Mammary epithelial cell (primary cell): ENCODE measurements around the gene GJA1.

Experiments
- CTCF ChIP-seq, 2 donors: IDR thresholded peaks in 1 of 2; conservative IDR thresholded peaks in 1 of 2; 2 replicates each; pipeline ENCODE4 v1.5.1; 2011 to 2012; ENCODE audit warnings: inconsistent platforms in 2 of 2, low read length in 2 of 2, mild to moderate bottlenecking in 2 of 2, control low read depth in 1 of 2, low read depth in 1 of 2; ENCODE audit not compliant: insufficient read depth in 1 of 2; ENCODE audit errors: extremely low read depth in 1 of 2
- EZH2 ChIP-seq: IDR thresholded peaks from 2 replicates; pipeline ENCODE4 v1.6.1; 2012; ENCODE audit warnings: low read length, inconsistent platforms, borderline replicate concordance

- TF ChIP-seq CTCF (conservative IDR thresholded peaks at IDR 0.05 in 1 of 2, IDR thresholded peaks at IDR 0.05 in 1 of 2; ENCODE audit: extremely low read depth in 1 of 2, insufficient read depth in 1 of 2, low read depth in 1 of 2, low read length in 2 of 2): no peak
- no peak for TF ChIP-seq EZH2
Measured at GRCh38 chr6:121395736-121396135, 39.7 kb upstream of the GJA1 start.
